ENCODE measurements around the gene GTF3A. TPM values are rescaled to one million over a fixed set of nuclear protein-coding genes. Genes with fewer than 3 reads are reported as not detected.

The GTF3A gene
- total and polyA plus RNA-seq, 2 of the 8 experiments (the other 6 are each of a cell fraction or from before 2014, with no cell fraction given): 41.6 to 96.5 TPM

GRCh38 chr13:27398360-27398759 is 26.1 kb upstream of the GTF3A start (continued):
- TF ChIP-seq CTCF (IDR thresholded peaks at IDR 0.05; ENCODE audit: control extremely low read depth in 1 of 3, insufficient read depth in 1 of 3, low read depth in 1 of 3, low read length in 3 of 3) (no peak), KDM5A (IDR thresholded peaks at IDR 0.05; ENCODE audit: low read length) (no peak), CHD7 (IDR thresholded peaks at IDR 0.05; ENCODE audit: insufficient replicate concordance, low read length) (no peak), SAP30 (IDR thresholded peaks at IDR 0.05; ENCODE audit: insufficient read depth, insufficient replicate concordance, low read length) (no peak), RNF2 (IDR thresholded peaks at IDR 0.05; ENCODE audit: borderline replicate concordance, low read depth, low read length, missing control alignments, poor library complexity, severe bottlenecking) (no peak), FOSL1 (IDR thresholded peaks at IDR 0.05; ENCODE audit: insufficient read depth, low read depth, low read length) (no peak), TAF1 (IDR thresholded peaks at IDR 0.05; ENCODE audit: low read depth, low read length) (no peak), SIN3A (conservative IDR thresholded peaks at IDR 0.05 in 1 of 2, IDR thresholded peaks at IDR 0.05 in 1 of 2; ENCODE audit: low read depth in 1 of 2, low read length in 2 of 2) (no peak)
